ENCODE measurements around the gene OOSP4B. TPM values are rescaled to one million over a fixed set of nuclear protein-coding genes. Genes with fewer than 3 reads are reported as not detected.

OOSP4B gene
- not detected in 2 replicates for total RNA-seq

GRCh38 chr11:60016881-60017280 is at the start of gene OOSP4B:
OOSP4B (plus strand) TSS chr11:60017181.

GRCh38 chr11:60040109-60040508 is 23.1 kb downstream of the OOSP4B start, which contains the start of gene OOSP2:
OOSP2 (plus strand) TSS chr11:60040409; CDS start chr11:60040460, 51 bp downstream.

GRCh38 chr11:60056349-60056969 is 39.5 kb downstream of the OOSP4B start, which contains the start of gene MS4A3:
MS4A3 (plus strand) TSS chr11:60056665; CDS start chr11:60061161, 4,496 bp downstream.

Other genes with a start within 250 kb of the OOSP4B start
- gene MRPL16, start 206.4 kb upstream of the OOSP4B start, total RNA-seq: 32.3 and 35.6 TPM in 2 replicates
- not detected in 2 replicates for gene CBLIF, start 171.7 kb upstream of the OOSP4B start, total RNA-seq
- gene TCN1, start 150.7 kb upstream of the OOSP4B start, total RNA-seq: 0.10 TPM in 1 of 2 replicates, not detected in the other
- not detected in 2 replicates for gene OOSP3, start 138.4 kb upstream of the OOSP4B start, total RNA-seq
- not detected in 2 replicates for gene OOSP1, start 78.7 kb upstream of the OOSP4B start, total RNA-seq
- gene OOSP4A, start 53.1 kb upstream of the OOSP4B start, total RNA-seq: not detected in 2 replicates
- gene OOSP2, start 23.2 kb downstream of the OOSP4B start, total RNA-seq: not detected in 2 replicates
- gene MS4A3, start 39.5 kb downstream of the OOSP4B start, total RNA-seq: not detected in 2 replicates
- not detected in 2 replicates for gene MS4A2, start 71.5 kb downstream of the OOSP4B start, total RNA-seq
- gene MS4A6A, start 165.9 kb downstream of the OOSP4B start, total RNA-seq: 3.4 and 3.6 TPM in 2 replicates
- not detected in 2 replicates for gene MS4A4E, start 226.0 kb downstream of the OOSP4B start, total RNA-seq

Measured in vein endothelial cell (primary cell).